ENCODE measurements around the gene CAPZB.

- TF ChIP-seq EZH2 (IDR thresholded peaks at IDR 0.05) (no peak), POLR2AphosphoS5 (IDR thresholded peaks at IDR 0.05; ENCODE audit: borderline replicate concordance, low read depth, low read length) (no peak; the same call in 1 of the 2 replicates), FOXP2 (optimal IDR thresholded peaks at IDR 0.05; ENCODE audit: control extremely low read depth, extremely low read length, insufficient read depth) (no peak)
These were observed 185.1 kb downstream of the CAPZB start for GRCh38 chr1:19300211-19300610.

All from SK-N-MC (cell line).